Activated CD4-positive, alpha-beta T cell treated with anti-CD3 and anti-CD28 coated beads for 1 hour (primary cell): ENCODE data around the gene PLEKHG4B.
"Not testable (repeated sequence)": the region's sequence is repeated elsewhere in the genome, so short reads cannot be mapped to it uniquely, and the experiment has no call there.

Experiments used
- DNase-seq: peaks from one replicate; pipeline ENCODE4 v3.0.0-alpha.2; 2020

PLEKHG4B gene, protein sequence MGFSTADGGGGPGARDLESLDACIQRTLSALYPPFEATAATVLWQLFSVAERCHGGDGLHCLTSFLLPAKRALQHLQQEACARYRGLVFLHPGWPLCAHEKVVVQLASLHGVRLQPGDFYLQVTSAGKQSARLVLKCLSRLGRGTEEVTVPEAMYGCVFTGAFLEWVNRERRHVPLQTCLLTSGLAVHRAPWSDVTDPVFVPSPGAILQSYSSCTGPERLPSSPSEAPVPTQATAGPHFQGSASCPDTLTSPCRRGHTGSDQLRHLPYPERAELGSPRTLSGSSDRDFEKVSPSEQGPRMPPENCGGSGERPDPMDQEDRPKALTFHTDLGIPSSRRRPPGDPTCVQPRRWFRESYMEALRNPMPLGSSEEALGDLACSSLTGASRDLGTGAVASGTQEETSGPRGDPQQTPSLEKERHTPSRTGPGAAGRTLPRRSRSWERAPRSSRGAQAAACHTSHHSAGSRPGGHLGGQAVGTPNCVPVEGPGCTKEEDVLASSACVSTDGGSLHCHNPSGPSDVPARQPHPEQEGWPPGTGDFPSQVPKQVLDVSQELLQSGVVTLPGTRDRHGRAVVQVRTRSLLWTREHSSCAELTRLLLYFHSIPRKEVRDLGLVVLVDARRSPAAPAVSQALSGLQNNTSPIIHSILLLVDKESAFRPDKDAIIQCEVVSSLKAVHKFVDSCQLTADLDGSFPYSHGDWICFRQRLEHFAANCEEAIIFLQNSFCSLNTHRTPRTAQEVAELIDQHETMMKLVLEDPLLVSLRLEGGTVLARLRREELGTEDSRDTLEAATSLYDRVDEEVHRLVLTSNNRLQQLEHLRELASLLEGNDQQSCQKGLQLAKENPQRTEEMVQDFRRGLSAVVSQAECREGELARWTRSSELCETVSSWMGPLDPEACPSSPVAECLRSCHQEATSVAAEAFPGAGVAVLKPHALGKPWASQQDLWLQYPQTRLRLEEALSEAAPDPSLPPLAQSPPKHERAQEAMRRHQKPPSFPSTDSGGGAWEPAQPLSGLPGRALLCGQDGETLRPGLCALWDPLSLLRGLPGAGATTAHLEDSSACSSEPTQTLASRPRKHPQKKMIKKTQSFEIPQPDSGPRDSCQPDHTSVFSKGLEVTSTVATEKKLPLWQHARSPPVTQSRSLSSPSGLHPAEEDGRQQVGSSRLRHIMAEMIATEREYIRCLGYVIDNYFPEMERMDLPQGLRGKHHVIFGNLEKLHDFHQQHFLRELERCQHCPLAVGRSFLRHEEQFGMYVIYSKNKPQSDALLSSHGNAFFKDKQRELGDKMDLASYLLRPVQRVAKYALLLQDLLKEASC (N-terminal part only)

GRCh38 chr5:91556-92263, at the start of gene PLEKHG4B:
PLEKHG4B (plus strand) TSS chr5:92168; CDS start chr5:92232, 64 bp downstream.
- no peak for DNase-seq

DNA sequence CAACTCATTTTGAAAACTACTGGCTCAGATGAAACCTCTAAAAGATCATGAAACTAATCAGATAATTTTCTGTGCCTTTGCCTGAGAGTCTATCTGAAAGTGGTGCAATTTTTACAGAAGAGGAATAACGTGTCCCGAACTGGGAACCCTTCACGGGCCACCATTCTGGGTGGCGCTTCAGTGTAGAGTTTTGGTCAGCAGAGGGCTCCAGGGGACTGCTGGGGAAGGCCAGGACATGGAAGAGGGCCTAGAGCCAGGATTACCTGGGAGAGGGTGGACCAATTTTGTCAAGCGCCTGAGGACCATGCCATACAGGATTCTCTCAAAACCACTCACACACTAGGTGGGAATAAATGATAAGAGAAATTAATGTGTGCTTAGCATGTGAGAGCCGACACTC, 49.7 kb upstream of the PLEKHG4B start:
- no peak for DNase-seq

DNA sequence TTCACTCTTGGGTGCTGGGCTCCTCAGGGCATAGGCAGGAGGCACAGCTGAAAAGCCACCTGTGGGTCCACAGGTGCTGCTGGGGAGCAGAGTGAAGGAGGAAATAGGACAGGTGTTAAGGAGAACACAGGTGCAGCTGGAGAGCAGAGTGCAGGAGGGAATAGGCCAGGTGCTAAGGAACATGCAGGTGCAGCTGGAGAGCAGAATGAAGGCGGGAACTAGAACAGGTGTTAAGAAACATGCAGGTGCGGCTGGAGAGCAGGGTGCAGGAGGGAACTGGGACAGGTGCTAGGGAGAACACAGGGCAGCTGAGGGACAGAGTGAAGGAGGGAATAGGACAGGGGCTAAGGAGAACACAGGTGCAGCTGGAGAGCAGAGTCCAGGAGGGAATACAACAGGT, 43.8 kb upstream of the PLEKHG4B start:
- DNase-seq: no peak

GRCh38 chr5:49530-49929, 42.4 kb upstream of the PLEKHG4B start:
- not testable (repeated sequence) for DNase-seq

- no peak for DNase-seq
Observed at GRCh38 chr5:49953-50544, 41.9 kb upstream of the PLEKHG4B start.

DNA sequence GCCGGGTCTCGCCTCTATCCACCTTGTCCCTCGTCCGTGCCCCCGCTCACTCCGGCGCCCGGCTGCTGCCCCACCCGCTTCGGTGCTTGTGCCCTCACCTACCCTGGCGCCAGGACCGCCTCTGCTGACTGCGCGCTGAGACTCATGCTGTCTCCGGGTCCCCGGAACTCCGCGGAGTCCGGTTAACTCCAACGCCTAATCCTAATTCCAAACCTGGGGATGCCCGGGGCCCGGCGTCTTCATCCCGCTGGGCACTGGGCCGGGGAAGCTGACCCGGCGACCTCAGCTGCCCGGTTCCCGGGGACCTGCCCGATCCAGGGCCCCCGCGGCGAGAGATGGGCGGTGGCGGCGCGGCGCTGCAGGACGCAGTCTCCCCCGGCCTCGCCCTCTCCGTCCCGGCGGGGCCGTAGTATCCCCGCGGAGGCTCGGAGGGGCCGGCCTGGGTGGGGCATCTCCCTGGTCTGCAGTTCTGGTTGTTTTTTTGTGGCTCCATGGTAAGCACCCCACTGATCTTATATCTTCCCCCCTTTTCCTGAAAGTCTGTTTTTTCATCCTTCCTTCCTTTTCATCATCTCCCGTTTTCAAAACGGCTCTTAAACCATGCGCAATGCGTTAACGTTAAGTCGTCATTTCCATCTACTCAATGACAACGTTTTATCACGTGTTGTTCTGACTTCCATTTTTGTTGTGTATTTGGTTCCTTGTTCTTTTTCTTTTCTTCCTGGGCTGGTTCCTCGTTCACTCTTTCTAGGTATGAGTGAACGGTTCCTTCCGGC, 41.1 kb upstream of the PLEKHG4B start:
- DNase-seq: no peak

GRCh38 chr5:51500-51823, 40.5 kb upstream of the PLEKHG4B start:
- no peak for DNase-seq

- DNase-seq: no peak
Observed at GRCh38 chr5:53381-54174, 38.4 kb upstream of the PLEKHG4B start.

GRCh38 chr5:54175-54730, 37.7 kb upstream of the PLEKHG4B start:
- no peak for DNase-seq

- DNase-seq: no peak
Observed at GRCh38 chr5:54876-55569, 36.9 kb upstream of the PLEKHG4B start.

GRCh38 chr5:56561-57290, 35.2 kb upstream of the PLEKHG4B start:
- DNase-seq: no peak

GRCh38 chr5:60250-60649, 31.7 kb upstream of the PLEKHG4B start:
- not testable (repeated sequence) for DNase-seq

- DNase-seq: no peak
Observed at GRCh38 chr5:70440-70839, 21.5 kb upstream of the PLEKHG4B start.

GRCh38 chr5:72316-73180, 19.4 kb upstream of the PLEKHG4B start:
- not testable (repeated sequence) for DNase-seq

GRCh38 chr5:73181-73447, 18.9 kb upstream of the PLEKHG4B start:
- DNase-seq: not testable (repeated sequence)

GRCh38 chr5:73768-74502, 18.0 kb upstream of the PLEKHG4B start:
- DNase-seq: no peak

DNA sequence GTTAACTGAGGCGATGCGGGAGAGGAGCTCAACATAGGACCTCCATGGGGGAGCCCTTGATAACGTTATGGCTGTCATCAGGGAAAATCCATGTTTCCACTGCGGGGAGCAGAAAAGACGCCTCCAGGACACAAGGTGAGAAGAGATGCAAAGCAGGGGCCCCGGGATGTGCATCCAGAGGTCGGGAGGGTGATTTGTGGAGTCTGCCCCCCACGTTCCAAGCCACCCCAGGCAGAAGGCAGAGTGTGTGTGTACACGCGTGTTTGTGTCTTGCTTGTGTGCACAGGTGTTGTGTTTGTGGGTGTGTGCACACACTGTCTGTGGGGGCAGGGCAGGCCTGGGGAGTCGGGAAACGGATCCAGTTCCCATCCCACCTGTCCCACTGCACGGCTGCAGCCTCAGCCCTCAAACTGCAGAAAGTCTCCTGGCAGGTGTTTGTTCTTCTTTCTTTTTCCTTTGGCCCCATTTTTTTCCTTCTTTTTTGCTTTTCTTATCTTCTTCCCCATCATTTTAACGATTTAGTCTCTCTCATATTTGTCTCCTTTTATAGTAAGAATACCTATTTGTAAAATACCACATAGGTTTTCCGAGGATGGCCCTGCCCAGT, 17.4 kb upstream of the PLEKHG4B start:
- DNase-seq: no peak
